Gastrocnemius medialis (tissue), 4 donors: ENCODE data around the gene AP4M1.

Experiments
- POLR2A ChIP-seq, 2 donors: fragments of 450-650 bp; IDR thresholded peaks; one replicate each; pipeline ENCODE4 v1.6.1; 2017; ENCODE audit warnings: antibody characterized with exemption in 2 of 2, mild to moderate bottlenecking in 2 of 2, moderate library complexity in 2 of 2
- TF ChIP-seq, protein P1 (sequence below), 5 experiments: fragments of 450-650 bp in 3 of 5; fragments of 200-600 bp in 2 of 5; sonication (generic) in 2 of 5; IDR thresholded peaks in 4 of 5; conservative IDR thresholded peaks in 1 of 5; 1 replicate in 4 of 5; 2 replicates in 1 of 5; pipeline ENCODE4 v1.5.1; 2016 to 2019; ENCODE audit warnings: antibody characterized with exemption in 5 of 5, mild to moderate bottlenecking in 3 of 5, moderate library complexity in 3 of 5

DNA sequence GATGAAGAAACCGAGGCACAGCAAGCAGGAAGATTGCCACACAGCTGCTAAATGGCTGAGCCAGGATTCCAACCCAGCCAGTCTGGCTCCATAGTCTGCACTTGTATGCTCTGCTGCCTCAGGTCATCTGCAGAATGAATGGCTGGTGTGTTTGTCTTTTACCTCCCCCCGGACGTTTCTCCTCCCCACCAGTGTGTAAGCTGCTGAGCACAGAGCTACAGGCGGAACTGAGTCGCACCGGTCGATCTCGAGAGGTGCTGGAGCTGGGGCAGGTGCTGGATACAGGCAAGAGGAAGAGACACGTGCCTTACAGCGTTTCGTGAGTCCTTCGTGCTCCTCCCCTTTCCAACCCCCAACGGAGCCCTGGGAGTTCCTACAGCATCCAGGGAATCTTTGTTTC lies 20.6 kb downstream of the AP4M1 start:
- TF ChIP-seq, protein P1, sequence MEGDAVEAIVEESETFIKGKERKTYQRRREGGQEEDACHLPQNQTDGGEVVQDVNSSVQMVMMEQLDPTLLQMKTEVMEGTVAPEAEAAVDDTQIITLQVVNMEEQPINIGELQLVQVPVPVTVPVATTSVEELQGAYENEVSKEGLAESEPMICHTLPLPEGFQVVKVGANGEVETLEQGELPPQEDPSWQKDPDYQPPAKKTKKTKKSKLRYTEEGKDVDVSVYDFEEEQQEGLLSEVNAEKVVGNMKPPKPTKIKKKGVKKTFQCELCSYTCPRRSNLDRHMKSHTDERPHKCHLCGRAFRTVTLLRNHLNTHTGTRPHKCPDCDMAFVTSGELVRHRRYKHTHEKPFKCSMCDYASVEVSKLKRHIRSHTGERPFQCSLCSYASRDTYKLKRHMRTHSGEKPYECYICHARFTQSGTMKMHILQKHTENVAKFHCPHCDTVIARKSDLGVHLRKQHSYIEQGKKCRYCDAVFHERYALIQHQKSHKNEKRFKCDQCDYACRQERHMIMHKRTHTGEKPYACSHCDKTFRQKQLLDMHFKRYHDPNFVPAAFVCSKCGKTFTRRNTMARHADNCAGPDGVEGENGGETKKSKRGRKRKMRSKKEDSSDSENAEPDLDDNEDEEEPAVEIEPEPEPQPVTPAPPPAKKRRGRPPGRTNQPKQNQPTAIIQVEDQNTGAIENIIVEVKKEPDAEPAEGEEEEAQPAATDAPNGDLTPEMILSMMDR (IDR thresholded peaks at IDR 0.05 in 4 of 5, conservative IDR thresholded peaks at IDR 0.05 in 1 of 5) = no peak
- TF ChIP-seq POLR2A (IDR thresholded peaks at IDR 0.05) = no peak
